IPS DF 4.7 (cell line): ENCODE results near the gene COL8A1.

Source experiments
- DNase-seq: peaks from one replicate; pipeline ENCODE4 v3.0.0-alpha.2; 2013; ENCODE audit warnings: low spot score; ENCODE audit errors: extremely low read depth

COL8A1 gene

GRCh38 chr3:99670556-99670950 is 32.2 kb downstream of the COL8A1 start:
- DNase-seq = no peak

- DNase-seq = no peak
Measured at GRCh38 chr3:99674086-99674789, 35.8 kb downstream of the COL8A1 start.

GRCh38 chr3:99678023-99678422 is 39.6 kb downstream of the COL8A1 start:
- DNase-seq = no peak

- no peak for DNase-seq
Measured at GRCh38 chr3:99678896-99679295, 40.5 kb downstream of the COL8A1 start.

- no peak for DNase-seq
Measured at GRCh38 chr3:99681512-99681911, 43.1 kb downstream of the COL8A1 start.

DNA sequence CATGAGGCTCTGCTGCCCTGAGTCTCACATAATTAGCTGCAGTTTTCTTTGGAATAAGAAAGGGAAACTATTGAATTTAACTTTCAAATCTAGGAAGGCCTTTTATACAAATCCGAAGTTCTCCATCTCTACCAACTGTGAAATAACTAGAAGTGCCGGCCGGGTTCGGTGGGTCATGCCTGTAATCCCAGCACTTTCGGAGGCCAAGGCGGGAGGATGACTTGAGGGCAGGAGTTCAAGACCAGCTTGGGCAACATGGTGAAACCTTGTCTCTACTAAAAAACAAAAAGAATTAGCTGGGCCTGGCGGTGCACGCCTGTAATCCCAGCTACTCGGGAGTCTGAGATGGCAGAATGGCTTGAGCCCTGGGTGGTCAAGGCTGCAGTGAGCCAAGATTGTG is 43.6 kb downstream of the COL8A1 start:
- no peak for DNase-seq

DNA sequence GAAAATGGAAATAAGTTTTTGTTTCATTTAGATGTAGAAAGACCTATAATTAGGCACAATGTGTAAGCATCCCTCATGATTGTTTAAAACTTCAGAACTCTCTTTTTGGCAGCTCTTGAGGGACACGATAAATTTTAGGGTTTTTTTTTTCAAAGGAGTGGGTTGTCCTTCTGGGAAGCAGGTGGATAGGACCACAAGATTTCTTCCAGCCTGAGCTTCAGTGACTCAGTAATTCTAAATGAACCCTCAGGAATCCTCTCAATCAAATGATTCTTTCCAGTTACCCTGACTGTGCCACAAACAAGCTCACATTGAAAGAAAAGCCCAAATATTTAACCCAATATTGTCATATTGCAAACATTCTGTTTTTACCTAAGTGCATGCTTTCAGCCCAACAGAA is 45.1 kb downstream of the COL8A1 start:
- DNase-seq = no peak

- DNase-seq = no peak
Measured at GRCh38 chr3:99683876-99684275, 45.5 kb downstream of the COL8A1 start.

- no peak for DNase-seq
Measured at GRCh38 chr3:99684644-99685043, 46.2 kb downstream of the COL8A1 start.

GRCh38 chr3:99686469-99686868 is 48.1 kb downstream of the COL8A1 start:
- no peak for DNase-seq

DNA sequence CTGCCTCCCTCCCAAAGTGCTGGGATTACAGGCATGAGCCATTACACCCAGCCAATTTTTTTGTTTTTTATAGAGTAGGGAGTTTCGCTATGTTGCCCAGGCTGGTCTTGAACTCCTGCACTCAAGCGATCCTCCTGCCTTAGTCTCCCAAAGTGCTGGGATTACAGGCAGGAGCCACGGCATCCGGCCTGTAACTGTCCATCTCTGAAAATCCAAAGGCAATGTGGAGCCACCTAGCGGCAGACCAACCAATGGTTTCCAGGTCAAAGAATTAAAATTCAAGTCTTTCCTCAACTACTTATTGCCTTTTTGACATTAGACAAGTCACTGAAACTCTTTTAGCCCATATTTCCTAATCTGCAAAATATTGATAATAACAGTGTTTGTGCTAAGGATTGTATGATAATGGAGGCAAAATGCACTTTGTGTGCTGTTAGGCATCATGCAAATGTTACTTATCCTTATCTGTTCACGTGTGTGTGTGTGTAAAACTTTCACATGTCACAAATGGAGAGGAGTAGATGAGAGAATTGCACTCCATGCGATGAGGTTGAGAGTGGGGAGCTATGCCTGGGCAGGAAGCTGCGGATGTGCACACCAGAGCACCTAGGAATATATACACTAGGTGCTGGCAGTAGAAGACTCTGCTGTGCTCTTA is 48.7 kb downstream of the COL8A1 start:
- DNase-seq = peak; percentile 41

GRCh38 chr3:99690761-99691369 is 52.5 kb downstream of the COL8A1 start:
- no peak for DNase-seq

DNA sequence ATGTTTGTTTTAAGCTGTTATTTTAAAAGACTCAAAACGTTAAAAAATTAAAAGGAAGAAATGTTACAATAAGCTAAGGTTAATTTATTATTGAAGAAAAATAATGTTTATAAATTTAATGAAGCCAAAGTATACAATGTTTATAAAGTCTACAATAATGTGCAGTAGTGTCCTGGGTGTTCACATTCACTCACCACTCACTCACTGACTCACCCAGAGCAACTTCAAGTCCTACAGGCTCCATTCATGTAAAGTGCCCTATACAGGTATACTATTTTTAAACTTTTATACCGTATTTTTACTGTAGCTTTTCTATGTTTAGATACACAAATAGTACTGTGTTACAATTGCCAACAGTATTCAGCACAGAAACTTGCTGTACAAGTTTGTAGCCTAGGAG is 55.2 kb downstream of the COL8A1 start:
- no peak for DNase-seq

DNA sequence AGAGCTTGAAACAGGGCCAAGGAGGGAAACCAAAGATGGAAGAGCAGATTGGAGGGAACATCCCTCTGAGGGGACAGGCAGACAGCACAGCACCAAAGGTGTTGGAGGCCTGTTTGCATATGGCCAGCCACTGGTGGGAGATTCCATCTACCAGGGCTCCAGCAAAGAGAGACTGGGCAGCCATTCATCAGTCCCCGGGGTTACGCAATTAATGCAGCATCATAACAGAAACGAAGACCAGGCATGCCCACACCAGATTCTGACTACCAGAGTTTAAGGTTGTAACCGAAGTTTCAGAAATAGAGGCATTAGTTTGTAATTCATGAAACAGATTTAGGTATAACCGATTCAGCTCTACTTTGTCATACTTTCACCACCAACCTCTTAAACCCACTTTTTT is 58.1 kb downstream of the COL8A1 start:
- DNase-seq = no peak

DNA sequence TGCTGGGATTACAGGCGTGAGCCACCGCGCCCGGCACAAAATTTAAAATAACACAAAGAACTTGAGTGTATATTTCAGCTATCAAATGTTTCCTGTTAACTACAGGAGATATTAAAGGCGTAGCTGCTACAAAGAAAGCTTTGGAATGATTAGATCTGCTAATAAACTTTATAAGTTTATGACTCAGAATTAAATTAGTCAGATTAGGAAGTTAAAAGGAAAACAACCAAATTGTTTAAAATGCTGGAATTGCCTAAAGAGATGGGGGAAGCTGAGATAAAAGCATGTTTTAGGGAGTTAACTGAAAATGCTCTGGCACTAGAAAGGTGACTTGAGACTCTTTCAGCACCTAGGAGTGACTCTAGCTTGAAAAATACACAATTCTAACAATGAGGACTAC is 58.9 kb downstream of the COL8A1 start:
- DNase-seq = no peak

GRCh38 chr3:99698932-99699331 is 60.5 kb downstream of the COL8A1 start:
- DNase-seq = no peak

DNA sequence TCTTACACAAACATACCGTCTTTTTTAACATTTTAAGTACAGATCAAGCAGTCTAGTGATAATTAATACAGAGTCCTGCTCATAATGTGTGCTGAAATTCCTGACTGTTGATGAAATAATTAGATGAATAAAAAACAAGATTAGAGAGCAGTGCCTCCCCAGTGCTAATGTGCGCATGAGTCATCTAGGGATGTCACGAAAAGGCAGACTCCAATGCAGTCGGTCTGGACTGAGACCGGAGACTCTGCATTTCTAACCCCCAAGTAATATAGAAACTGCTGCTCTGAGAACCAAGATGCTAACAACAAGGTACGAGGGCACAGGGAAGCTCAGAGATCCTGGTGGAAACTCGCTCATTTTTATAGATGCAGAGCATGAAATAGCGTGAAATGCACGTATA is 61.4 kb downstream of the COL8A1 start:
- no peak for DNase-seq

- no peak for DNase-seq
Measured at GRCh38 chr3:99700631-99701268, 62.4 kb downstream of the COL8A1 start.

DNA sequence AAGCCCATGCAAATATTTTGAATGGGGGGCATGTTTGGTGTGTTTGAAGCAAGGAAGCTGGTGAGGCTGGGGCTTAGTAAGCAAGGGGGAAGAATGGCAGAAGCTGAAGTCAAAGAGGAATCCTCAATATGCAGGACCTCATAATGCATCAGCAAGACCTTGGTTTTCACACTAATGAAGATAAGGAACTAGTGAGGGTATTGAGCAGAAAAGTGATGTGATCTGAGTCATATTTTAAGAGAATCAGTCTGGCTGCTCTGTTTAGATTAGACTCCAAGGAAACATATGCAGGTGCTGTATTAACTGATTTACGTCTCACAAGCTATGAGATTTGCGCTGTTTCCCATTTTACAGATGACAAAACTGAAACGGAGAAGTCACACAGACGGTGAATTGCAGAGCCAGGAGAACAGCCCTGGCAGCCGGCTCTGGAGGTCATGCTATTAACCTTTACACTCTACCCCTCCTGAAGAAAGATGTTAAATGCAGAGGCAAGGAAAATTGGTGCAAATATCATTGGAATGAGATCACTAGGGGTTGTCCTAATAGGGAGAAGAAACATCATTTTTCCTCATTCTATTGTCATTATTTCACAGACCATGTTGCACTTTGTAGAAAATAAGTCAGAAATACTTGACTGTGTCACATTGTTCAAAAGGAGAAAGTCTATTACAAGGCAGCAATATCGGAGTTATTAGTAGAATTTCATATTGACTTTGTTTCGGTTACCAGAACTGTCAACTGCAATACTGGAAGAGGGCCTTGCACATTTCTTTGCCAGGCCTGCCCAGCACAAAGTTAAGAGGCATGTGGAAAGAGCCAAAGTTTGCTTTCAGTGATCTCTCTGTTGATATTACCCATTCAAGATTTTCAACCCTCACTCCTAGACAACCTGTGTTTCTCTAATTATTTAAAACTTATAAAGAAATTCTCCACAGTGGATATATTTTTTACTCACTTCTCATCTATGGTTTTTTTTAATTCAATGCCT is 64.9 kb downstream of the COL8A1 start:
- no peak for DNase-seq

DNA sequence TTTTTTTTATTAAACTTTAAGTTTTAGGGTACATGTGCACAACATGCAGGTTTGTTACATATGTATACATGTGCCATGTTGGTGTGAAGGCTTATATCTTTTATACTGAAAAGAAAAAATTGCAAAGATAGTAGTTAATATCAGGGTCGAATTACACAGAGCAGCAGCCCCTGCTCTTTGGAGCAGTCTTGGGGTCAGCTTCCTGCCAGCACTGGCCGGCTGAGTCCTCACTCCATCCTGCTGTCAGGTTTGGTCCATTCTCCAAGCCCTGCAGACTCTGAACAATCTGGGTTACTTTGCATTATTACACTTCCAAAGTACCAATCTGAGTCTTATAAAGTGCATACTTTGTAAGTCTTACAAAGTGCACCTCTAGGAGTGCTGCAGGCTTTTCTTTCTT is 66.0 kb downstream of the COL8A1 start:
- no peak for DNase-seq

DNA sequence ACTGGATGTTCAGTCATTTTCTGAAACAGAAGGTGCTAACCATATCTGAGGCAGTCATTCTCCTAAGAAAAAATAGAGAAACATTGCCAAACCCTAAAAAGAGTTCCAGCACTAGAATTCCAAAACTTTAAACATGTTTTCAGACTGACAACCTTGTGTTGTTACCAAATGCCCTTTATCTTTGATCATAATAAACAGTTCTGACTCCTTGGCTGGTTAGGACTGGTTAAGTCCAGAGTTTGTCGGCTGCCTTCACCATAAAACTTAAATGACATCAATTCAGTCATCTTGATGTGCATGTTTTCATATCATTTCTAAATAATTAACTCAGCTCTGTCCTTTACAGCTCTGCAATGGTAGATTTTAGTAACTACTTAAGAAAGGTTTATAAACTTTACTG is 68.0 kb downstream of the COL8A1 start:
- no peak for DNase-seq
